Measurements from ENCODE around the gene PTPRS.

The PTPRS gene

DNA sequence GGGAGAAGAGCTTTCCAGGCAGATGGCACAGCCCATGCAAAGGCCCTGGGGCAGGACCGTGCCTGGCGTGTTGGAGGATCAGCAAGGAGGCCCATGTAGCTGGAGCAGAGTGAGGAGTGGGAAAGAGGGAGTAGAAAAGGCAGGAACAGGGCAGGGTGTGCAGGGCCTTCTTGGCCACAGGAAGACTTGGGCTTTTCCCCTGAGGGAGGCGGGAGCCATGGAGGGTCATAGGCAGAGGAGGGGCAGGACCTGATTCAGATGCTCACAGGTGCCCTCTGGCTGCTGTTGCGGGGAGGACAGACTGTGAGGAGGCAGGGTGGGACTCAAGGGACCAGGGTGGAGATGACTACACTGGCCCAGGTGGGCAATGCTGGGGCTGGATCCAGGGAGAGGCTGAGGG, 13.8 kb upstream of the PTPRS start:
- no peak for DNase-seq

DNA sequence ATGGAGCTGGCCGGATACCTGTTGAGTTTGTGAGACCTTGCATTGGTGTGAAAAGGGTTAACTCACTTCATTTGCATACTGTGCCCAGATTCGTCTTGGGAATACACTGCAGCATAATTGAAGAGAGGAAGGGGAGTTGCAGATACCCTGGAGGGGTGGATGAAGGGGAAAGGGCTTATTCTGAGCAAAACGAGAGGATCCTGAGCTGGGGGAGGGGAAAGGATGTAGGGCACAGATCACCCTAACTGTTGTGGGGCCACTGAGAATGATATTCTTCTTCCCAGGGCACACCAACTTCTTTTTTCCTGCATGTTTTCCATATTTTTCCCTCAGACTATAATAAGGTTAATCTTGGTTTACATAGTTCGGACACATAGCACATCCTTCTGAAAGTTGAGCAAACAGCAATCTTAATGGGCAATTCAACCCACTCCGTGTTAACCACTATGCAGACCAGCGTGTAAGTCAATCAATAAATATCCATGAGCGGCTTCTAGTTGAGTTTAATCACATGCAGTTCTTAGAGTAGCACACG, 11.7 kb upstream of the PTPRS start:
- DNase-seq: no peak

DNA sequence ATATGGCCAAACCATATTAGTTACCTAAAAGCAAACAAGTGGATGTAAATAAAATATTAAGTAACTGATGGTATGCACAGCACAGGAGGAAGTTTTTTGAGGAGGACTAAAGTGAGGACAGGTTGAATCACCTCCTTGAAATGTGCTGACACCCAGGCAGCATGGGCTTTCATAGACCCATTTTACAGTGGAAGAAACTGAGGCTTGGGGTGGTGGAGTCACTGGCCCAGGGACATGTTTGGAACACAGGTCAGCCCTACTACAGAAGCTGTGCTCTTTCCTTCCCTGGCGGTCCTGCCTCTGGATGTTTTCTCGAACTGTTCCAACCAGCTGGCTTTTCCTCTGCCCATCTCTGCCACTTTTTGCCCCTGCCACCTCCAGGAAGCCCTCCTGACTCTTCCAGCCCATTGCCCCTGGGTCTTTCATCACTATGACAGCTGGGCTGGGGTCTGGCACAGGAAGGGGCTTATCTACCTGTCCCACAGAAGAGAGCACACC, 11.2 kb upstream of the PTPRS start:
- no peak for DNase-seq

GRCh38 chr19:5349041-5349440, 8.4 kb upstream of the PTPRS start:
- no peak for DNase-seq

- DNase-seq: no peak
Observed at GRCh38 chr19:5345895-5346386, 5.3 kb upstream of the PTPRS start.

DNA sequence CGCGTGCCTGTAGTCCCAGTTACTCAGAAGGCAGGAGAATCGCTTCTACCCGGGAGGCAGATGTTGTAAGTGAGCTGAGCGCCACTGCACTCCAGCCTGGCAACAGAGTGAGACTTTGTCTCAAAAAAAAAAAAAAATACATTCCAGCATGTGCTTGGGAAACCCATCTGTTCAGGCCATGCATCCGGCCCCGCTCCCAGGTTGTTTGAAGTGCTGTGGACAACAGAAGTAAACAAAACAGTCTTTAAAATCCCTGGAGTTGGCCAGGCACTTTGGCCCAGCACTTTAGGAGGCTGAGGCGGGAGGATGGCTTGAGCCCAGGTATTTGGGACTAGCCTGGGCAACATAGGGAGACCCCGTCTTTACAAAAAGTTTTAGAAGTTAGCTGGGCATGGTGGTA, 3.2 kb upstream of the PTPRS start:
- DNase-seq: no peak

GRCh38 chr19:5342573-5343201, 2.1 kb upstream of the PTPRS start:
- no peak for DNase-seq

DNA sequence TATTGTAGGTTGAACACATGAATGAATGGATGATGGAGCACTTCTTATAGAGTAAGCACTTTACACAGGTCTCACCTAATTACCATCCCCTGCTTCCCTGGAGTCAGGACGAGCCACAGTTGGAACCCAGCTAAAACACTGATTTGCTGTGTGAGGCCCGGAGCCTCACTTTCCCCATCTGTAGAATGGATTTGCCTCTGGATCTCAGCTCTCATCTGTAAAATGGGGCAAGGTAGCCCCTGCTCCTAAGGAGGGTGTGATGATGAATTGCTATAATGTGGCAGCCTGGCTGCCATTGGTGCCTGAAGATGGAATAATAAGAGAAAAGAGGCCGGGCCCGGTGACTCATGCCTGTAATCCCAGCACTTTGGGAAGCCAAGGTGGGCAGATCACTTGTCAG, 1.4 kb upstream of the PTPRS start:
- DNase-seq: no peak

- DNase-seq: no peak
Observed at GRCh38 chr19:5341448-5341820, 822 bp upstream of the PTPRS start.

DNA sequence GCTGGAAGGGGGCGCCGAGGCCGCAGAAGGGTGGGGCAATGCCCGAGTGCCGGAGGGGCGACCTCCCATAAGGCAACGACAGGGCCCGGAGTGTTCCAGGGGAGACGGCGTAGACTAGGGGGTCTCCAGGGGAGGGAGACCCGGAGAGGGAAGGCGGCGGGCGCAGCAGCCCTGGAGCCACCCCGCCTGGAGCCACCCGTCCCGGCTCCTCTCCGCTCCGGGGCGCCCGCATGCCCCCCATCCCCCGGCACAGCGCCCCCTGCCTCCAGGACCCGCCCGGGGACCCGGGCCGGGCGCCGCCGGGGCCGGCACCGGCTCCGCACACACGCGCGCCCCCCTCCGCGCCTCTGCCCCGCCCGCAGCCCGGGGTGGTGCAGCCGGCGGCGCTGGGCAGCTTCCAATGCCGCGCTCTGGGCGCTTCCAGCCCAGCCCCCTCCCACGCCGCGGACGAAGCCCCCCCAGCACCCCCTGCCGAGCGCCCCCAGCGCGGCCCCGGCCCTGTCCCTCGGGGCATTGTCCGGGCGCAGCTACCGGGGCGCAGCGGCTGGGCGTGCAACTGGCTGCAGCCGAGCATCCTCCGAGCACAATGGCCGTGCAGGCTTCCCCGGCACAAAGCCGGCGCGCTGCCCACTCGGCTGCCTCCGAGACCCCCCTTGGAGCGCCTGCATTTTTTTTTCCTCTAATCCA, 519 bp downstream of the PTPRS start:
- DNase-seq: peak; percentile 20

DNA sequence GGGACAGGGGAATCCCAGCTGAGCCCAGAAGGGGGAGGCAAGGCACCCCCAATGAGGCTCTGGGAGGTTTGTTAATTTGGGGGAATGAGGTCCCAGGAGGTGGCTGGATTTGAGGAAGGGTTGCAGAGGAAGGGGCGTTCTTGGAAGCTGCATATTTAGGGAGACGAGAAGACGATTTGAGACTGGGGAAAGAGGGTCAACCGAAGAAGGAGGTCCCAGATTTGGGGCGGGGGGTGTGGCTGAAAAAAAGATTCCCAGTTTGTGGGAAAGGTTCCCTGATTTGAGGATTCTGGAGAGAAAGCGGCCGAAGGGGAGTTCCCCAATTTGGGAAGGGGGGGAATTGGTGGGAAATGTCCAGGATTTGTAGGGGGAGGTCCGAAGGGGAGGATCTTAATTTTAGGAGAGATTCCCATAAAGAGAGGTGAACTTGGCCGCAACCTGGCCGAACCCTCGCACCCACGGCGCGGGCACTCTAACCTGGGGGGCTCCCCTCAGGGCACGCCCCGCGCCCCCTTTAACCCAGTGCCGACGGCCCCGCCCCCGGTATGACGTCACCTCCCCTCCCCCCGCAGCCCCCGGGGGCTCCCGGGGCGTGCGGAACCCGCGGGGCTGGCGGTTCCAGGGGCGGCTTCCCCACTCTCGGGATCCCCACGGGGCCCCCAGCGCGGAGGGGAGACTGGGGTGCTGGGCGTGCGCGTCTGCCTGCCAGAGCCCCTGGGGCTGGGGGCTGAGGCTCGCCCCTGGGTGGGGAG, 1.2 kb downstream of the PTPRS start:
- peak; percentile 29 for DNase-seq

DNA sequence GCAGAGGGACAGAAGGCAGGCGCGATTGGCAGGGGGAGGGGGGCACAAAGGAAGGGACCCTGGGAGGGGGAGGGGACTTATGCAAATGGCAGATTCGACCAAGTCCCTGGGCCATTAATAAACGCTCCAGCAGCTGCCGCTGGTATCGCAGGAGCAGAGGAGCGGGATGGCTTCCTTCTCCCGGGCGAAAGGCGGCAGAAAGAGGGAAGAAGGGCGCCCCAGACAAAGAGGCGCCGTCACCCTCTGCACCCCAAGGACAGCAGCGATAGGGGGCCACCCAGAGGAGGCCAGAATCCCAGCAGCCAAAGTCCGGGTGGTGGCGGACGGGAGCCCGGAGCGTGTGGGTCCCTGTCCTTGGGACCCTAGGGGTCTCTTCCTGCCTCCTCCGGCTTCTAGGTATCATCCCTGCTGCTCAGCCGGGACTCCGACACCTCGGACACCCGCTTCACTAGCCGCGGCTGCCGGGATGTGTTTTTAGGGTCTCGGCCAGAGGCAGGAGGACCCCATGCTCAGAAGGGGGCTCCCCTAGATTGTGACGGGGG, 1.9 kb downstream of the PTPRS start:
- DNase-seq: no peak

DNA sequence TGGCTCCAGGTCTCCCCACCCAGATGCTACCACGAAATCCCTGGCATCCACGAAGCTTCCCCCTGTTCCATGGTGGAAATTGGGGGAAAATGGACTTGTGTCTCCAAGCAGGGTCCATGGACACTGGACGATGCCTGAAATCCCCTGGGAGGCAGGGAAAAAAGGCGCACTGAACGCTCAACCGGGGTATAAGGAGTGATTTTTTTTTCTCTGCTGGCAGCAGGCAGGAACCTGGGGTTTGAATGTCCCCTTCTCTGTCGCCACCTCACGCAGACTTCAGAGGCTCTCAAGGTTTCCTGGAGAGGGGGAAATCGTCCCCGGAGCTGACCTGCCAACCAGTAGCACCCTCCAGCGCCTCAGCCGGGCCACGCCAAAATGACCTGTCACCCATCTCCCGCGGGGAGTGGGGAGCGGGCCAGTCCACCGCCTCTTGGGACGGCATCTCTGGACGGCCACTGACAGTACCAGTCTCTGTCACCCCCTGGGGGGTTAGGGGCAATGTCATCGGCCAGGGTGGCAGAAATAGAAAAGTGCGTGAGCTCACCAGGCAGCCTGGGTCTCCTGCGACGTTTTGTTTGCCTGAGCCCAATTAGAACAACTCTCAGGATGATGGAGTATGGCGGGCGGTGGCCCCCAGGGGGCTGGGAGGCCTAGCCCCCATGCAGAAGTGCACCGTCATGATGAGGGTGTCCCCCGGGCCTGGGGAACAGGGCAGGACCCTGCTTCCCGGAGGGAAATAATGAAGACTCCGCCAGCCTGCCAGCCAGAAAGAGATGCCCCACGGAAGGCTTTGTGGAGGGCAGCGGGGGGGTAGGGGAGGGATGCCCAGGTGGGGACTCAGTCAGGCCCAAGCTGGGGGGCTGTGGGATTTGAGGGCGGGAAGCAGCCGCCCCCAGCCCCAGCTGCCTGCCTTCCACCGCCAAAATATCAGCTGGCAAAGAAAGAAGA, 2.6 kb downstream of the PTPRS start:
- no peak for DNase-seq

- DNase-seq: no peak
Observed at GRCh38 chr19:5337126-5337525, 3.5 kb downstream of the PTPRS start.

DNA sequence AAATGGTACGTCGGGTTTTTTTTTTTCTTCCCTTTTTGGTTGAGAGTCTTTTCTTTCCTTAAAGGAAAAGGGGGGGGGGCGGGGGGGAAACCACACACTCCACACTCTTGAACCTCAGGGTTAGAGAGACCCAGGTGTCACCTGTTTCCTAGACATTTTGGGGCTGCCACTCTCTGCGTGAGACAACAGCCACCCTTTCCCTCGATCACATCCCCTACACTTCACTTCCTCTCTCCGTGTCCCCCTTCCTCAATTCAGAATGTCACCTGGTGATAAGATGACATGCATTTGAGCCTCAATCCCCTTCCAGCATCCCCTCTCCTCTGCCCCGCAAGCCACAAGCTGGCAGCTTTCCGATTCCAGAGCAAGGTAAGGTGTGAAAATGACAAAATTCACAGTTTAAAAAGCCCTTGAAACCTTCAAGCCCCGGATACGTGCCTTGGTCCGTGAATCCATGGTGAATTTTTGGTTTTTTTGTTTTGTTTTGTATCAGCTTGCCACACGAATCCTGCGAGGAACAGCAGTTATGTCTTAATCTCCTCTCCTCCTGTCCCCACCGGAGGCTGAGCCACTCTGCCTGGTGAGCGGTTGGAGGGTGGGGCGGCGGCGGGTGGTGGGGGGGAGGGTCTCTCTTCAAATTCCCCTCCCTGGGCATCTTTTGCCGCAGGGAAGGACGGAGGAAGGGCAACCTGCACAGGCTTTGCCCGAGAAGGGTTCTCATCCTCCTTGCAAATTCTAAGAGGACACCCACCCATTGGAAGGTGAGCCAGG, 4.2 kb downstream of the PTPRS start:
- DNase-seq: no peak

GRCh38 chr19:5335593-5335992, 5.0 kb downstream of the PTPRS start:
- DNase-seq: no peak

DNA sequence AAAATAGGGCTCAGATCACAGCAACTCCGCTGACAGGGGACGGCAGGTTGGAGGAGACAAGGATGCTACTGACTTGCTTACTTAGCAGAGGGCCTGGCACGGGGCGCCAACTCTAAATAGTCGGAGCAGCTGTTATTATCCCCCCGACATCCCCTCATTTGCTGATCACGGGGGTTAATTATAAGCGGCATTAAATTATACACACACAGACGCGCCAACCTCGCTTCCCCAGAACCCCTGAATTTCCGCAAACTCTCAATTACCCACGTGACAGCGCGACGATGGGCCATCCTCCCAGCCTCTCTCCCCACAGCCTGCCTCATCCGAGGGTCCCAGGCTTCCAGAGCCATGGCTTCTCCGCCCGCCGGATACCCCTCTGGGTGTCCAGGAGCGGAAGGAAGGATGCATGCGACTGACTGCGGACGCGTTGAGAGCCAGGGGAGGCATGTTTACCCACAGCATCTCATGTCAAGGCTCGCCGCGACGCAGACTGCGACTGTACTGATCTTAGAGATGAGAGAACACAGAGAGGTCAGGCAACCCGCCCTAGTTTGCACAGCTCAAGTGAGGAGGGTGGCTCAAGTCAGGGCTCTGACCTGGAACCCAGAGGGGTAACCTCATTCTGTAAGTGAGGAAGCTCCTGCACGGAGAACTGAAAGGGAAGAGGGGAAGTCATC, 5.7 kb downstream of the PTPRS start:
- no peak for DNase-seq

DNA sequence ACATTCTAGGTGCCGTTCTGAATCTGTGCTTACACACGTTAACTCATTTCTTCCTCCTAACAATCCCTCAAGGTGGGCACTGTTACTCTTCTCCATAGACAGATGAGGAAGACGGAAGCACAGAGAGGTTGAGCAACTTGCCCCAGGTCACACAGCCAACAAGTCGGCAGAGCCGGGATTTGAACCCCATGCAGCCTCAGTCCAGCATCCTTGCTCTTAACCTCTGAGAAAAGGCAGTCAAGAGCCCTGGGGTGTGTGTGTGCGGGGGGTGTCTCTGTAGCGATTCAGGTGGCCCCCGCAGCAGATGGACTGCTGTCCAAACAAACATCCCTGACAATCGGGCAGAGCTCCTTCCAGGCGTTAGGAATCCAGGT, 6.3 kb downstream of the PTPRS start:
- DNase-seq: no peak

GRCh38 chr19:5333581-5334365, 6.8 kb downstream of the PTPRS start:
- no peak for DNase-seq

- no peak for DNase-seq
Observed at GRCh38 chr19:5332501-5332900, 8.1 kb downstream of the PTPRS start.
